GM18858 (cell line): ENCODE results near the gene GLP2R.
"Not testable (repeated sequence)": the region's sequence is repeated elsewhere in the genome, so short reads cannot be mapped to it uniquely, and the experiment has no call there.

ENCODE experiments used
- ATAC-seq: cut with Tn5 transposase; IDR thresholded peaks from one replicate; pipeline ENCODE4 v1.9.1; 2021; ENCODE audit not compliant: unreplicated experiment

GLP2R gene

GRCh38 chr17:9825641-9826150 lies at the start of gene GLP2R:
TSS of gene GLP2R (plus strand) at chr17:9825924. CDS start at chr17:9826064, 140 bp downstream.
- no peak for ATAC-seq

GRCh38 chr17:9776911-9777310 lies 48.8 kb upstream of the GLP2R start:
- no peak for ATAC-seq

- no peak for ATAC-seq
Observed at GRCh38 chr17:9780552-9780951, 45.2 kb upstream of the GLP2R start.

- ATAC-seq, result no peak
Observed at GRCh38 chr17:9783050-9783449, 42.7 kb upstream of the GLP2R start.

- ATAC-seq, result not testable (repeated sequence)
Observed at GRCh38 chr17:9783465-9783864, 42.3 kb upstream of the GLP2R start.

GRCh38 chr17:9784544-9784943 lies 41.2 kb upstream of the GLP2R start:
- no peak for ATAC-seq

GRCh38 chr17:9788601-9789000 lies 37.1 kb upstream of the GLP2R start:
- ATAC-seq, result no peak

GRCh38 chr17:9790316-9790715 lies 35.4 kb upstream of the GLP2R start:
- ATAC-seq, result no peak

- no peak for ATAC-seq
Observed at GRCh38 chr17:9790889-9791876, 34.5 kb upstream of the GLP2R start, which contains the start of gene DHRS7C. TSS of gene DHRS7C (minus strand) at chr17:9791592. CDS start at chr17:9791284, 308 bp downstream.

- no peak for ATAC-seq
Observed at GRCh38 chr17:9792181-9792840, 33.4 kb upstream of the GLP2R start.

GRCh38 chr17:9798008-9798407 lies 27.7 kb upstream of the GLP2R start:
- no peak for ATAC-seq

- ATAC-seq, result no peak
Observed at GRCh38 chr17:9798724-9799123, 27.0 kb upstream of the GLP2R start.

GRCh38 chr17:9801505-9801904 lies 24.2 kb upstream of the GLP2R start:
- no peak for ATAC-seq

GRCh38 chr17:9802294-9802693 lies 23.4 kb upstream of the GLP2R start:
- no peak for ATAC-seq

- no peak for ATAC-seq
Observed at GRCh38 chr17:9802697-9803096, 23.0 kb upstream of the GLP2R start.

GRCh38 chr17:9805769-9806168 lies 20.0 kb upstream of the GLP2R start:
- no peak for ATAC-seq

- no peak for ATAC-seq
Observed at GRCh38 chr17:9806699-9807098, 19.0 kb upstream of the GLP2R start.

- no peak for ATAC-seq
Observed at GRCh38 chr17:9809409-9809808, 16.3 kb upstream of the GLP2R start.

- no peak for ATAC-seq
Observed at GRCh38 chr17:9810100-9810949, 15.4 kb upstream of the GLP2R start.

GRCh38 chr17:9811086-9811485 lies 14.6 kb upstream of the GLP2R start:
- ATAC-seq, result no peak

- no peak for ATAC-seq
Observed at GRCh38 chr17:9811537-9811936, 14.2 kb upstream of the GLP2R start.
